ENCODE data around the gene TNFRSF11A.

The TNFRSF11A gene

GRCh38 chr18:62384610-62385097, 59.5 kb downstream of the TNFRSF11A start:
- no peak for DNase-seq

DNA sequence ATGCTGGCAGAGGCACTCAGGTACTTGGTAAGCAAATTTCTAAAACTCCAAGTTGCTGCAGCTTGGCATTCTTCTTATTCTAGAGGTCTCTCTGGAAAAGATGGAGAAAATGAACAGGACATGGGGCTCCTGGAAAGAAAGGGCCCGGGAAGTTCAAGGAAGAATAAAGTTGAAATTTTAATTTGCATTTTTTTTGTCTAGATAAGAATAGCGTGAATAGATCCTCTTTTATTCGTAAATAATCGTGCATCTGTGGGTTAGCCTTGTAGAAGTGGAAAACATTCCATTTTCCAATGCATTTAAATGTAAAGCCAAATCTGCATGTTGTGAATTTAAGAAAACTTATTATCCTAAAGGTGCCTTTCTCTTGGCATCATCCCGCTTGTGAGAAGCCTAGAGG, 61.0 kb downstream of the TNFRSF11A start:
- DNase-seq, result no peak

DNA sequence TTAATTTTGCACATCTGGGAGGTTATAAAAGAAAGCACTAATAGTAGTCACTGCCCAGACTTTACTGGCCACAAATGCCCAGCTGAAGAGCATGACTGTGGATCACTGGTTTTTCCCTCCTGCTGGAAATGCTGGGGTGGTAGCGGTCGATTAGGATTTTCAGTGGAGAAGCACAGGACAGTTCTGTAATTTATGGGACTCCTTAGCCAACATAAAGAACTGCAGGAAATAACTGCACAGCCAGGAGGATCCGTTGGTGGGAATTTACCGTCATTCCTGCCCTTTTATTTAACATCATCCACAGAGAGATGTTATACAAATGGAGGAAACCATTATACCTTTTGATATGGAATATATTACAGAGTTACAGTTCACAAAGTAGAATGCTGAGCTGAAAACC, 61.5 kb downstream of the TNFRSF11A start:
- DNase-seq, result no peak

- DNase-seq, result no peak
Measured at GRCh38 chr18:62387257-62387656, 62.1 kb downstream of the TNFRSF11A start.

- DNase-seq, result no peak
Measured at GRCh38 chr18:62388855-62389760, 64.0 kb downstream of the TNFRSF11A start.

DNA sequence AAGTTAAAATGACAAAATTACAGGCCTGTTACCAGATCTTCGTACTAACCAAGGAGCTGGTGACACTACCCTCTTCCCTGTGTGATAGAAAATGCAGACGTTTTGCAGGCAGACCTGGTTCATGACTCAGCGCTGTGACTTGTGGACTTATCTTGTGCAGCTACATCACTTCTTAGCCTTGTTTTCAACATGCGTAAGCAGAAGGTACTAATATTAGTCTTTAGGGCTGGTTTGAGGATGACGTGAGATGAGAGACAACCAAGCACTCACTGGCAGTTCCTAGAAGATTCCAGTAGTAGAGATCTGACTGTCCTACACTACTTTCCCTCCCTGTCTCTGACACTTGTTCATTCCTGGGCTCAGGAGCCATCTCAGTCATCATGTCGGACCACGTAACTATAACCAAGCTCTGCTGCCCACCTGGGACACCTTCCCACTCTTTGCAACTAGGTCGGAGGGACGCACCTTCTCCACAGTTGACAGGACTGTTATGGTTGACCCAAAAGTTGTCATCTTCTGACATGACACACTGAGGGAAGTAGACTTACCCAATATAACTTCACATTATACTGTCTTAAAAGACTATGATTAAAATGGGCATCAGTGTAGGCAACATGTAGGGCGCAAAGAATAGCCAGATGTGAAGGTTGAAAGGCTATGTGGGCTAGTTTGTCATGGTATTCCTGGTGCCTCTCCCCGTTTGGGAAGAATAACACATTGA, 64.8 kb downstream of the TNFRSF11A start:
- DNase-seq, result no peak

DNA sequence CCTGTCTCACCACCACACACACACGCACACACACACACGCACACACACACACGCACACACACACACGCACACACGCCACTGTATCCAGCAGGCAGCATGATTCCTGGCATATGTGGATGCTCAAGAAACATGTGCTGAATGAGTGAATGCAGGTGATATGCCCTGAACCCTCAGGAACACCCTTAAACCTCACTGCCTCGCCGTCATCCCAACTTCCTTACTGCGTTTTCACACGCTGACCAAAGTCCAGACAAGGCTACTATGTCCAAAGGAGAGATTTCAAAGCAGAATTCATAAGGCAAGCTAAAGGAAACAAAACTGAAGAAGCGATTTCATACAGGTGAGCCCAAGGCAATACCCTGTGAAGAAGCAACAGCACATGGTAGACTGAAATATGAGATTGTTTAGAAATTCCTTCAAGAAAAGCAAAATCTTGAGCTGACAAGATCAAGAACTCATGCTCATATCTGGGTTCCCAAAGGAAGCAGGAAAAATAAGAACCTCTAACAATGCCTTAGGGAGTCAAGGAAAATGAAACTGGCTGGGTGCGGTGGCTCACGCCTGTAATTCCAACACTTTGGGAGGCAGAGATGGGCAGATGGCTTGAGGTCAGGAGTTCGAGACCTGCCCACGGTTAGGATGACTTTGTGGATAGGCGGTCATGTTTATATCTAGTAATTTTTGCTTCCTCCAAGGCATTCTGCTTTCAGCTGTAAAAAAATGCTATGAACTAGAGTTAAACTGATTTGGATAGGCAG, 69.1 kb downstream of the TNFRSF11A start:
- no peak for DNase-seq

GRCh38 chr18:62396381-62396780, 71.3 kb downstream of the TNFRSF11A start:
- no peak for DNase-seq

DNA sequence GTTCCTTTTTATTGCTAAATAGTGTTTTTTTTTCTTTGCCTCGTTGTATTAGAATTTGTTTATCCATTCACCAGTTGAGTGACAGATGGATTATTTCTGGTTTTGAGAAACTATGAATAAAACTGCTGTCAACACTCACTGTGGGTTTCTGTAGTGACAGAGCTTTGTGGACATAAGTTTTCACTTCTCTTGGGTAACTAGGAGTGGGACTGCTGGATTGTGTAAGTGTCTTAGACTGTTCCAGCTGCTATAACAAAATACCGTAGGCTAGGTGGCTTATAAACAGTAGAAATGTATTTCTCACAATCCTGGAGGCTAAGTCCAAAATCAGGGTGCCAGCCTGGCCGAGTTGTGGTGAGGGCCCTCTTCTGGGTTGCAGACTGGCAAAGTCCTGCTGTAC, 71.9 kb downstream of the TNFRSF11A start:
- no peak for DNase-seq

- DNase-seq, result no peak
Measured at GRCh38 chr18:62398291-62398690, 73.2 kb downstream of the TNFRSF11A start.

GRCh38 chr18:62399276-62399675, 74.2 kb downstream of the TNFRSF11A start:
- no peak for DNase-seq

DNA sequence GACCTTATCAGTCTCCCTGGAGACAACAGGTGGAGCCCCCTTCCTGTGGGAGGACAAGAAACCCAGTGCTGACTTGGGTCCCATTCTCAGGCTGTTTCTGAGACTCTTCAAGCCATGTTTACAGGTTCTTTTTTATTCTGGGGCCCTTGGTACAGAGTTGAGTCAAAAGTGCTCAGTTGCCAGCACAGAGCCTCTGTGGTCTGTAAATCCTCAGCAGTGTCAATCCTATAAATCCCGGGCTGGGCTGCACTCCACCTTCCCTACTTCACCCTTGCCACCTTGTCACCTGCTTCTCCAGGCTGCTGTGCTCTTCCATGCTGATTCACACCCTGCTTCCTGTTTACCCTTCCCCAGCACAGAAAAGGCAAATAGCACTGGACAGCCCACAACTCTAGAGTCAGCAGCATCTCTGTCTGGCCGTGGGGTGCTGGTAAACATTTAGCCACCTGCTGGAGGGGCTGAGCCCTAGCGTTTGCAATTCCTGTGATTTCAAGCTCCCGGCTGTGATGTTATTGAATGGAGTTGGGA, 74.7 kb downstream of the TNFRSF11A start:
- DNase-seq, result no peak

- no peak for DNase-seq
Measured at GRCh38 chr18:62400916-62401315, 75.8 kb downstream of the TNFRSF11A start.

DNA sequence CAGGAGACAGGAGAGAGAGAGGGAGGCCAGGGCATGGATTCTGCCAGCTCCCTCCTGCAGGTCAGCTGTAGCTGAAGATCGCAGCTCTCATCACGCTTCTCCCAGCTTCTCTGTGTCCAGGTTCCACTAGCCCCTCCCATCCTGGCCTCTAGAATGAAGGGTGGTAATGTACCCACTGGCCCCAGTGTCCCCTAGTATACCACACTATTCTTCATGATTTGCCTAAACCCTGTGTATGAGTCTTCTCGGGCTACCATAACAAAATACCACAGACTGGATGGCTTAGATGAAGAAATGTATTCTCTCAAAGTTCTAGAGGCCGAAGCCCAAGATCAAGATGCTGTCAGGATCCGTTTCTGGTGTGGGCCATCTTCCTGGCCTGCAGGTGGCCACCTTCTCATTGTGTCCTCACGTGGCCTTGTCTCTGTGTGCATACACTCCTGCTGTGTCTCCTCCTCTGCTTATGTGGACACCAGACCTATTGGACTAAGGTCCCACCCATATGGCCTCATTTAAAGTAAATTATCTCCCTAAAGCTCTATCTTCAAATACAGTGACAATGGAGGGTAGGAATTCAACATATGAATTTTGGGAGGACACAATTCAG, 77.3 kb downstream of the TNFRSF11A start:
- DNase-seq, result no peak

GRCh38 chr18:62403120-62403519, 78.0 kb downstream of the TNFRSF11A start:
- DNase-seq, result no peak

GRCh38 chr18:62404881-62405280, 79.8 kb downstream of the TNFRSF11A start:
- no peak for DNase-seq

- no peak for DNase-seq
Measured at GRCh38 chr18:62407660-62408059, 82.5 kb downstream of the TNFRSF11A start.

DNA sequence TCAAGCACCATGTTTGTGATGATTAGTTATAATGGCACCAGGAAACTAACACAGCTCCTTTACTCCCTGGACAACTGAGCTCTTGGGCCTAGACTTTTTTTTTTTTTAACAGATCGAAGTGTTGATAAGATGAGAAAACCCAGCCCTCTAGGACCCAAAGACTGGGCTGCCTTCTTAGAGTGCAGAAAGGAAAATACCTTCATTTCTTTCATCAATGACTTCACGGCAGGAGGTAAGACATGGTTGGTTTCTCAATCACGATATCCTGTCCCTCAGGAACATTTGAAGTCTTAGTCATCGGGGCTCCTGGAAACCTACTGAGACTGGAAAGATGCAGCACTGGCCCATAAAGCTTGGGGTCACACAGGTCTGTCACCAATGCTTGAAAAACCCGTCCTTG, 84.7 kb downstream of the TNFRSF11A start:
- no peak for DNase-seq

GRCh38 chr18:62412231-62412979, 87.3 kb downstream of the TNFRSF11A start:
- DNase-seq, result no peak

DNA sequence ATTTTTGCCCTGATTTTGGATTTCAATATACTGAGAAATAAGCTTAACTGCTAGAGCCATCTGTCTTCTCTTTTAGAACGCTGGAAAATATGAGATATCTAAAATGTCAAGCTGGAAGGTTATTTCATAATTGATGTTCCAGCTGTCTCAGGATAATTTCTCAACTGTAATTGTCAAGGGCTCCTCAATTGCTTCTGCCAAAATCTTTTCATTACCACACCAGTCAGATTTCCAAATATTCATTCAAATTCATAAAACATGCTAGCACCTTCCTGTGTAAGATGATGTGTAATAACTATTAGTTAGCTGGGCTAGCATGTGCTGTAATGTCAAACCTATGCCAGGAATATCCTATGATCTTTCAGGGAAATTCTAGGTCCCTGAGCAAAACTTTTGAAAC, 88.1 kb downstream of the TNFRSF11A start:
- DNase-seq, result no peak

- DNase-seq, result no peak
Measured at GRCh38 chr18:62418258-62418657, 93.1 kb downstream of the TNFRSF11A start.

DNA sequence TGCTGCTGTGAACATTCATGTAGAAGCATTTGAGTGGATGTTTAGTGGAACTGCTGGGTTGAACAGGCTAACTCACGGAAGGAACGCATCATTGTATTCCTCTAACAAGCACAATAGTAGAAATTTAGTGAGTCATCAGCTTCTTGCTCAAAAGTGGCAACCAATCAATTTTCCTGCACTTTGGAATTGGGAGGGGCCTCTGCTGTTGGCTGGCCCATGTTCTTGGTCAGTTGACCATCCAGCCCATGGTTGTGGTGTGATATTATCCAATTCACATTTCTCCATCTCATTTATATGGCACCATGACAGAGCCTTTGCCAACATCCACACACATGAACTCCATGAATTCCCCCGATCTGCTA, 95.0 kb downstream of the TNFRSF11A start:
- DNase-seq, result no peak
